Measurements from ENCODE around the gene AKR1E2. TPM values are rescaled to one million over a fixed set of nuclear protein-coding genes. Genes with fewer than 3 reads are reported as not detected.

The AKR1E2 gene
- total RNA-seq, 2 donors from 2014 or later, result 0.26 to 14.5 TPM

- intact Hi-C loops (cut with DNase I), result no loop called here
- no peak for TF ChIP-seq CTCF (IDR thresholded peaks at IDR 0.05)
- TF ChIP-seq POLR2A (IDR thresholded peaks at IDR 0.05), result no peak
- H3K36me3 ChIP-seq (replicated peaks in 1 of 2; ENCODE audit: insufficient read depth in 1 of 2, low read depth in 2 of 2), result no peaks in the 10 kb centered on the region
- ATAC-seq (no peak), DNase-seq (no peak)
- H3K4me3 ChIP-seq, result no peak overlapping the region
- no peaks in the 10 kb centered on the region for H3K9me3 ChIP-seq
- H3K27me3 ChIP-seq, result no peaks in the 10 kb centered on the region
- 75 to 76% methylated on average over 4 of the region's 4 CpGs for WGBS, 2 donors
- peaks cover 3% of the 10 kb centered on the region for H3K4me1 ChIP-seq
- H3K27ac ChIP-seq, result no peak overlapping the region
Observed at GRCh38 chr10:4816966-4817365, 9.0 kb upstream of the AKR1E2 start.

- Histone ChIP-seq H3K36me3 (replicated peaks in 1 of 2; ENCODE audit: insufficient read depth in 1 of 2, low read depth in 2 of 2) (no peaks in the 10 kb centered on the region), H3K9me3 (no peaks in the 10 kb centered on the region), H3K4me3 (no peak overlapping the region), H3K4me1 (peaks cover 3% of the 10 kb centered on the region), H3K27ac (no peak overlapping the region), H3K27me3 (no peaks in the 10 kb centered on the region)
- 63% methylated on average over 2 of the region's 2 CpGs for WGBS, 2 donors
- ATAC-seq (no peak), DNase-seq (no peak)
- TF ChIP-seq POLR2A (IDR thresholded peaks at IDR 0.05) (no peak), CTCF (IDR thresholded peaks at IDR 0.05) (no peak)
- intact Hi-C loops (cut with DNase I), result no loop called here
Observed at GRCh38 chr10:4819067-4819466, 6.9 kb upstream of the AKR1E2 start.

GRCh38 chr10:4819707-4820106 lies 6.3 kb upstream of the AKR1E2 start:
- Histone ChIP-seq H3K27ac (no peak overlapping the region), H3K27me3 (no peaks in the 10 kb centered on the region), H3K4me3 (no peak overlapping the region), H3K4me1 (peaks cover 3% of the 10 kb centered on the region), H3K9me3 (no peaks in the 10 kb centered on the region), H3K36me3 (replicated peaks in 1 of 2; ENCODE audit: insufficient read depth in 1 of 2, low read depth in 2 of 2) (no peaks in the 10 kb centered on the region)
- intact Hi-C loops (cut with DNase I), result no loop called here
- TF ChIP-seq POLR2A (IDR thresholded peaks at IDR 0.05) (no peak), CTCF (IDR thresholded peaks at IDR 0.05) (no peak)
- ATAC-seq (no peak), DNase-seq (no peak)
- WGBS, 2 donors, result 56 to 62% methylated on average over 7 of the region's 7 CpGs

GRCh38 chr10:4820804-4821401 lies 5.1 kb upstream of the AKR1E2 start:
- no peaks in the 10 kb centered on the region for H3K27me3 ChIP-seq
- no peaks in the 10 kb centered on the region for H3K9me3 ChIP-seq
- no peak for ATAC-seq
- no peak overlapping the region for H3K4me3 ChIP-seq
- no peak overlapping the region for H3K27ac ChIP-seq
- no peaks in the 10 kb centered on the region for H3K36me3 ChIP-seq (replicated peaks in 1 of 2; ENCODE audit: insufficient read depth in 1 of 2, low read depth in 2 of 2)
- TF ChIP-seq POLR2A (IDR thresholded peaks at IDR 0.05) (no peak), CTCF (IDR thresholded peaks at IDR 0.05) (no peak)
- intact Hi-C loops (cut with DNase I), result no loop called here
- peak in 1 of 4 donors; percentile 23 for DNase-seq
- no peaks in the 10 kb centered on the region for H3K4me1 ChIP-seq
- WGBS, 2 donors, result 62 to 68% methylated on average over 8 of the region's 8 CpGs

- intact Hi-C loops (cut with DNase I), result no loop called here
- ATAC-seq (no peak), DNase-seq (no peak)
- Histone ChIP-seq H3K4me3 (no peak overlapping the region), H3K36me3 (replicated peaks in 1 of 2; ENCODE audit: insufficient read depth in 1 of 2, low read depth in 2 of 2) (no peaks in the 10 kb centered on the region), H3K27ac (no peak overlapping the region), H3K9me3 (no peaks in the 10 kb centered on the region), H3K27me3 (no peaks in the 10 kb centered on the region), H3K4me1 (peaks cover 8% of the 10 kb centered on the region)
- no peak for TF ChIP-seq CTCF (IDR thresholded peaks at IDR 0.05)
- no peak for TF ChIP-seq POLR2A (IDR thresholded peaks at IDR 0.05)
- 43 to 53% methylated on average over 5 of the region's 5 CpGs for WGBS, 2 donors
Observed at GRCh38 chr10:4822208-4822607, 3.8 kb upstream of the AKR1E2 start.

Data from body of pancreas (tissue), 4 donors.